ENCODE measurements around the gene KIF25.

DNA sequence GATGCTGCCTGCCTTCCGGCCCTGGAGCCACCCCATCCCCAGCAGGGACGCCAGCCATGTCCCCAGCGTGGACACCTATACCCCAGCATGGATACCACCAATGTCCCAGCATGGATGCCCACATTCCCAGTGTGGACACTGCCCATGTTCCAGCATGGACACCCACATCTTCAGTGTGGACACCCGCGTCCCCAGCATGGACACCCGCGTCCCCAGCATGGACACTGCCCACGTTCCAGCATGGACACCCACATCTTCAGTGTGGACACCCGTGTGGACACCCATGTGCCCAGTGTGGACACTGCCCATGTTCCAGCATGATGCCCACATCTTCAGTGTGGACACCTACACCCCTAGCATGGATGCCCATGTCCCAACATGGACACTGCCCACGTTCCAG, 88.6 kb downstream of the KIF25 start:
- TF ChIP-seq POLR2A (IDR thresholded peaks at IDR 0.05) (no peak), POLR2AphosphoS5 (IDR thresholded peaks at IDR 0.05) (no peak)
- TF ChIP-seq, protein P1, sequence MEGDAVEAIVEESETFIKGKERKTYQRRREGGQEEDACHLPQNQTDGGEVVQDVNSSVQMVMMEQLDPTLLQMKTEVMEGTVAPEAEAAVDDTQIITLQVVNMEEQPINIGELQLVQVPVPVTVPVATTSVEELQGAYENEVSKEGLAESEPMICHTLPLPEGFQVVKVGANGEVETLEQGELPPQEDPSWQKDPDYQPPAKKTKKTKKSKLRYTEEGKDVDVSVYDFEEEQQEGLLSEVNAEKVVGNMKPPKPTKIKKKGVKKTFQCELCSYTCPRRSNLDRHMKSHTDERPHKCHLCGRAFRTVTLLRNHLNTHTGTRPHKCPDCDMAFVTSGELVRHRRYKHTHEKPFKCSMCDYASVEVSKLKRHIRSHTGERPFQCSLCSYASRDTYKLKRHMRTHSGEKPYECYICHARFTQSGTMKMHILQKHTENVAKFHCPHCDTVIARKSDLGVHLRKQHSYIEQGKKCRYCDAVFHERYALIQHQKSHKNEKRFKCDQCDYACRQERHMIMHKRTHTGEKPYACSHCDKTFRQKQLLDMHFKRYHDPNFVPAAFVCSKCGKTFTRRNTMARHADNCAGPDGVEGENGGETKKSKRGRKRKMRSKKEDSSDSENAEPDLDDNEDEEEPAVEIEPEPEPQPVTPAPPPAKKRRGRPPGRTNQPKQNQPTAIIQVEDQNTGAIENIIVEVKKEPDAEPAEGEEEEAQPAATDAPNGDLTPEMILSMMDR (IDR thresholded peaks at IDR 0.05), result no peak

Data from breast epithelium (tissue), 3 donors.